HAP-1 (cell line): ENCODE measurements around the gene QPCTL.

Source experiments
- DNase-seq, 2 experiments: peaks; one replicate each; pipeline ENCODE4 v3.0.0-alpha.2; 2016 to 2020; ENCODE audit warnings: low spot score in 2 of 2
- H3K27me3 ChIP-seq: fragments of 250-450 bp; sonication (Bioruptor Pico); 2 replicates; pipeline ENCODE4 v1.5.1; 2020; ENCODE audit warnings: low read depth, mild to moderate bottlenecking, moderate library complexity
- H3K36me3 ChIP-seq: fragments of 250-450 bp; sonication (Bioruptor Pico); replicated peaks from 2 replicates; pipeline ENCODE4 v1.5.1; 2020; ENCODE audit warnings: mild to moderate bottlenecking
- H3K4me1 ChIP-seq: fragments of 250-450 bp; sonication (Bioruptor Pico); 2 replicates; pipeline ENCODE4 v1.5.1; 2020; ENCODE audit warnings: mild to moderate bottlenecking
- H3K4me3 ChIP-seq: fragments of 250-450 bp; sonication (Bioruptor Pico); 2 replicates; pipeline ENCODE4 v1.5.1; 2020; ENCODE audit warnings: mild to moderate bottlenecking, moderate library complexity
- H3K9me3 ChIP-seq: fragments of 250-450 bp; sonication (Bioruptor Pico); 2 replicates; pipeline ENCODE4 v1.5.1; 2020; ENCODE audit warnings: mild to moderate bottlenecking, moderate library complexity
- in situ Hi-C: fragments of 300-500 bp; cut with MboI; formaldehyde crosslinking; loops from 3 replicates; pipeline ENCODE4 v1.14.3; 2020; ENCODE audit warnings: low sequenced_read_pairs, inconsistent platforms, mixed read lengths

Gene QPCTL

GRCh38 chr19:45687599-45687998 is 4.9 kb upstream of the QPCTL start:
- H3K4me1 ChIP-seq: no peaks in the 10 kb centered on the region; the same call in 1 of the 2 replicates
- H3K36me3 ChIP-seq: peaks cover 59% of the 10 kb centered on the region
- no peak overlapping the region for H3K4me3 ChIP-seq
- no peak for DNase-seq
- in situ Hi-C loops: no loop called here
- no peaks in the 10 kb centered on the region for H3K27me3 ChIP-seq
- no peaks in the 10 kb centered on the region for H3K9me3 ChIP-seq

- Histone ChIP-seq H3K4me3 (peak within 1 kb of the TSS; percentile 93), H3K36me3 (peaks cover 41% of the 10 kb centered on the region), H3K27me3 (no peaks in the 10 kb centered on the region), H3K9me3 (no peaks in the 10 kb centered on the region), H3K4me1 (peaks cover 4% of the 10 kb centered on the region)
- DNase-seq: peak; percentile 89 to 96
- in situ Hi-C loops: no loop called here
These were observed 815 bp upstream of the QPCTL start, which contains the start of gene SNRPD2 for GRCh38 chr19:45691516-45692186. SNRPD2 (minus strand) TSS chr19:45691953; CDS start chr19:45691888, 65 bp downstream.

- H3K4me1 ChIP-seq: peaks cover 4% of the 10 kb centered on the region
- in situ Hi-C loops: no loop called here
- H3K27me3 ChIP-seq: no peaks in the 10 kb centered on the region
- H3K4me3 ChIP-seq: peak overlapping the region; percentile 93
- no peaks in the 10 kb centered on the region for H3K9me3 ChIP-seq
- DNase-seq: peak; percentile 73 to 93
- H3K36me3 ChIP-seq: peaks cover 25% of the 10 kb centered on the region
These were observed 781 bp downstream of the QPCTL start for GRCh38 chr19:45693106-45693788.

- Histone ChIP-seq H3K9me3 (no peaks in the 10 kb centered on the region), H3K4me3 (no peak overlapping the region), H3K36me3 (peaks cover 34% of the 10 kb centered on the region), H3K27me3 (no peaks in the 10 kb centered on the region), H3K4me1 (no peaks in the 10 kb centered on the region)
- no peak for DNase-seq
- in situ Hi-C loops: no loop called here
These were observed 9.2 kb downstream of the QPCTL start for GRCh38 chr19:45701676-45702075.

- H3K9me3 ChIP-seq: no peaks in the 10 kb centered on the region
- H3K4me3 ChIP-seq: no peak overlapping the region
- H3K4me1 ChIP-seq: no peaks in the 10 kb centered on the region
- DNase-seq: no peak
- H3K27me3 ChIP-seq: no peaks in the 10 kb centered on the region
- H3K36me3 ChIP-seq: peaks cover 29% of the 10 kb centered on the region
- in situ Hi-C loops: no loop called here
These were observed 12.6 kb downstream of the QPCTL start for GRCh38 chr19:45705115-45705514.

GRCh38 chr19:45705710-45706415 is 13.4 kb downstream of the QPCTL start:
- Histone ChIP-seq H3K27me3 (no peaks in the 10 kb centered on the region), H3K36me3 (peaks cover 29% of the 10 kb centered on the region), H3K4me1 (no peaks in the 10 kb centered on the region), H3K4me3 (no peak overlapping the region), H3K9me3 (no peaks in the 10 kb centered on the region)
- DNase-seq: no peak
- in situ Hi-C loops: no loop called here

GRCh38 chr19:45710356-45711130 is 18.1 kb downstream of the QPCTL start:
- peaks cover 13% of the 10 kb centered on the region for H3K36me3 ChIP-seq

GRCh38 chr19:45711851-45712698 is 19.6 kb downstream of the QPCTL start:
- Histone ChIP-seq H3K27me3 (no peaks in the 10 kb centered on the region), H3K9me3 (no peaks in the 10 kb centered on the region), H3K4me3 (no peak overlapping the region), H3K36me3 (peaks cover 13% of the 10 kb centered on the region), H3K4me1 (peaks cover 3% of the 10 kb centered on the region)
- DNase-seq: no peak
- in situ Hi-C loops: no loop called here

More at GRCh38 chr19:45710356-45711130, 18.1 kb downstream of the QPCTL start:
- Histone ChIP-seq H3K9me3 (no peaks in the 10 kb centered on the region), H3K4me1 (no peaks in the 10 kb centered on the region), H3K27me3 (no peaks in the 10 kb centered on the region), H3K4me3 (no peak overlapping the region)
- in situ Hi-C loops: no loop called here
- no peak for DNase-seq

- Histone ChIP-seq H3K4me1 (peaks cover 3% of the 10 kb centered on the region), H3K9me3 (no peaks in the 10 kb centered on the region), H3K36me3 (peaks cover 13% of the 10 kb centered on the region), H3K27me3 (no peaks in the 10 kb centered on the region), H3K4me3 (no peak overlapping the region)
- no peak for DNase-seq
- in situ Hi-C loops: no loop called here
These were observed 20.2 kb downstream of the QPCTL start for GRCh38 chr19:45712699-45713067.

- DNase-seq: no peak
- Histone ChIP-seq H3K4me3 (no peak overlapping the region), H3K36me3 (peaks cover 13% of the 10 kb centered on the region), H3K9me3 (no peaks in the 10 kb centered on the region), H3K27me3 (no peaks in the 10 kb centered on the region), H3K4me1 (peaks cover 6% of the 10 kb centered on the region)
- in situ Hi-C loops: no loop called here
These were observed 20.7 kb downstream of the QPCTL start for GRCh38 chr19:45713141-45713540.

- DNase-seq: no peak
- H3K9me3 ChIP-seq: no peaks in the 10 kb centered on the region
- peaks cover 8% of the 10 kb centered on the region for H3K4me1 ChIP-seq
- H3K36me3 ChIP-seq: peaks cover 13% of the 10 kb centered on the region
- H3K27me3 ChIP-seq: no peaks in the 10 kb centered on the region
- H3K4me3 ChIP-seq: no peak overlapping the region
- in situ Hi-C loops: no loop called here
These were observed 22.7 kb downstream of the QPCTL start for GRCh38 chr19:45715139-45715538.

GRCh38 chr19:45716359-45717130 is 24.1 kb downstream of the QPCTL start:
- Histone ChIP-seq H3K36me3 (peaks cover 13% of the 10 kb centered on the region), H3K9me3 (no peaks in the 10 kb centered on the region), H3K27me3 (no peaks in the 10 kb centered on the region), H3K4me3 (peak overlapping the region; percentile 61), H3K4me1 (peaks cover 8% of the 10 kb centered on the region)
- in situ Hi-C loops: no loop called here
- DNase-seq: peak; percentile 33 to 39
